HG03432 (cell line): ENCODE data around the gene PNPLA7.
"Not testable (repeated sequence)": the region's sequence is repeated elsewhere in the genome, so short reads cannot be mapped to it uniquely, and the experiment has no call there.

ENCODE experiments used
- ATAC-seq: cut with Tn5 transposase; IDR thresholded peaks from one replicate; pipeline ENCODE4 v1.9.1; 2021; ENCODE audit warnings: mild to moderate bottlenecking, moderate library complexity; ENCODE audit not compliant: unreplicated experiment

PNPLA7 gene

DNA sequence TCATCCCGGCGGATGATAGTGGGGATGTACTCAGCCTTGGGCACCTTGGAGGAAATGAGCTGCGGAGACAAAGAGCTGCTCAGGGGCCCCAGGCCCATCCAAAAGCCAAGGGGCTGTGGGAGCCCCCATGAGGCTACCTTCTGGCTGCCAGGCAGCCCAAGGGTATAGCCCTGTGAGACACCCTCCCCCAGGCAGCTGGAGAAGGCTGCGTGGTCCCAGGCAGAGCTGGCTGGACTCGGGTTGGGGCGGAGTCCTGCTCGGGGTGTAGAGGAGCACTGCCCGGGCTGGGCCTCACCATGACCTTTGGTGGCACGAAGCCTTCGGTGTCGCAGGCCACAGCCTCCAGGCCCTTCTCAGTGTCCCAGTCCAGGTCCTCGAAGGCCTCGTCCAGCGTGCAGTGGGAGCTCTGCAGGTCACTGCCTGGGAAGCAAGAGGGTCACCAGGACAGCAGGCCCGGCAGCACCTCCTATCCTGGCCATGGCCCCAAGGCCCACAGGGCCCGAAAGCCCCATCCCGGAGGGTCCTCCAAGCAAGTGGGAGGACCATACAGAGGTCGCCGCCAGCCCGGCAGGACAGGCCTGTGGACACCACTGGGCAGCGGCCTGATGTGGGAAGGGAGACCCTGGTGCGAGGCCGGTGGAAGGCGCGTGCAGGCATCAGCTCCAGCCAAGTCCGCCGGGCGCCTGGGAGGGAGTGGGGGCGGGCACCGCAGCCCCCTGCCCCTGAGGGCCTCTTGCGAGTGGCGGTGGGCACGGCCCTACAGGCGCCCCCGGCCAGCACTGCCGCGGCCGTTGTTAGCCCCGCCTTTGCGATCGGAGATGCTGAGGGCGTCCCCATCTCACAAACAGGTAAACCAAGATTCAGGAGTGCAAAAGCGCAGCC lies 97.2 kb downstream of the PNPLA7 start:
- no peak for ATAC-seq

DNA sequence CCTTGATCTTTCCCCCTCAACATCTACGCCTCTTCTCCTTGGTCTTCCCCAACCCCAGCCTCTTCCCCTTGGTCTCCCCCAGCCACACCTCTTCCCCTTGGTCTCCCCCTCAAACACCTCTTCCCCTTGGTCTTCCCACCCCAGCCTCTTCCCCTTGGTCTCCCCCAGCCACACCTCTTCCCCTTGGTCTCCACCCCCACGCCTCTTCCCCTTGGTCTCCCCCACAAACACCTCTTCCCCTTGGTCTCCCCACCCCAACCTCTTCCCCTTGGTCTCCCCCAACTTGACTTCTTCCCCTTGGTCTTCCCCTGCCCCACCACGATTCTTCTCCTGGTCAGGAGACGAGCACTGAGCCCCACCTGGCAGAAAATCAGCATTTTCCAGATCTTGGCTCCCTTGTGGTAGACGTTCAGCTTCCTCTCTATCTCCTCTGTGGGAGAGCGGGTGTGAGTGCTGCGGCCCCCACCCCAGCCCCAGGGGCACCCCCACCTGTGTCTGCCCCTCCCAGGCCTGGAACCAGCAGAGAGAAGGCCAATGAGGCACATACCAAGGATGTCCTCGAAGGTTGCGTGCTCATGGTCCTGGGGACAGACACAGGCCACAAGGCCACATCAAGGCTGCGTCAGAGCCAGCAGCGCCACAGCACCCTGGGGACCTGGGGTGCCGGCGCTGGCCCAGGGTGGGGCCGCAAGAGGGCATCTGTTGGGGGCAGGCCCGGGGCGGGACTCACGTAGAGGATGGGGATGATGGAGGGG lies 98.0 kb downstream of the PNPLA7 start:
- ATAC-seq, result no peak

DNA sequence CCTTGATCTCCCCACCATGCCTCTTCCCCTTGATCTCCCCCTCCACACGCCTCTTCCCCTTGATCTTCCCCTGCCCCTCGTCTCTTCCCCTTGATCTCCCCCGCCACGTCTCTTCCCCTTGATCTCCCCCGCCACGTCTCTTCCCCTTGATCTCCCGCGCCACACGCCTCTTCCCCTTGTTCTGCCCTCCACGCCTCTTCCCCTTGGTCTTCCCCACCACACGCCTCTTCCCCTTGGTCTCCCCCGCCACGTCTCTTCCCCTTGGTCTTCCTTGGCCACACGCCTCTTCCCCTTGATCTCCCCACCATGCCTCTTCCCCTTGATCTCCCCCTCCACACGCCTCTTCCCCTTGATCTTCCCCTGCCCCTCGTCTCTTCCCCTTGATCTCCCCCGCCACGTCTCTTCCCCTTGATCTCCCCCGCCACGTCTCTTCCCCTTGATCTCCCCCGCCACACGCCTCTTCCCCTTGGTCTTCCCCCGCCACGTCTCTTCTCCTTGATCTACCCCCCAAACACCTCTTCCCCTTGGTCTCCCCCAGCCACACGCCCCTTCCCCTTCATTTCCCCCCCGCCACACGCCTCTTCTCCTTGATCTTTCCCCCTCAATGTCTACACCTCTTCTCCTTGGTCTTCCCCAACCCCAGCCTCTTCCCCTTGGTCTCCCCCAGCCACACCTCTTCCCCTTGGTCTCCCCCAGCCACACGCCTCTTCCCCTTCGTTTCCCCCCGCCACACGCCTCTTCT lies 98.8 kb downstream of the PNPLA7 start:
- ATAC-seq, result not testable (repeated sequence)

GRCh38 chr9:137450539-137451222 lies 99.5 kb downstream of the PNPLA7 start:
- not testable (repeated sequence) for ATAC-seq

- ATAC-seq, result no peak
Observed at GRCh38 chr9:137449931-137450538, 100.2 kb downstream of the PNPLA7 start.

GRCh38 chr9:137449081-137449844 lies 100.9 kb downstream of the PNPLA7 start:
- ATAC-seq, result no peak

DNA sequence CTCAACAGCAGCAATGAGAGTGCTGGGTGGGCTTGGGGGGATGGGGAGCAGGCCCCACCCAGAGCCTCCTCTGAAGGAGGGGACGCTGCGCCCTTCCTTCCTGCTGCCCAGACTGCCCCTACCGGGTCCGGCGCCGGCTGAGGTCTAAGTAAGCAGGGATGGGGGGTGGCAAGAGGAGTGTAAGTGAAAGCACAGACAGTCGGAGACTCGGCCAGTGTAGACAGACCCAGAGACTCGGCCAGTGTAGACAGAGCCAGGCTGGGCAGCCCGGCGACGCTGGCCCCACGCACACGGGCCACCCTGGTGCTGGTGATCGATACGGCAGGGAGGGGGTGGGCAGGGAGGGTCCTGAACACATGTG lies 101.6 kb downstream of the PNPLA7 start:
- no peak for ATAC-seq

DNA sequence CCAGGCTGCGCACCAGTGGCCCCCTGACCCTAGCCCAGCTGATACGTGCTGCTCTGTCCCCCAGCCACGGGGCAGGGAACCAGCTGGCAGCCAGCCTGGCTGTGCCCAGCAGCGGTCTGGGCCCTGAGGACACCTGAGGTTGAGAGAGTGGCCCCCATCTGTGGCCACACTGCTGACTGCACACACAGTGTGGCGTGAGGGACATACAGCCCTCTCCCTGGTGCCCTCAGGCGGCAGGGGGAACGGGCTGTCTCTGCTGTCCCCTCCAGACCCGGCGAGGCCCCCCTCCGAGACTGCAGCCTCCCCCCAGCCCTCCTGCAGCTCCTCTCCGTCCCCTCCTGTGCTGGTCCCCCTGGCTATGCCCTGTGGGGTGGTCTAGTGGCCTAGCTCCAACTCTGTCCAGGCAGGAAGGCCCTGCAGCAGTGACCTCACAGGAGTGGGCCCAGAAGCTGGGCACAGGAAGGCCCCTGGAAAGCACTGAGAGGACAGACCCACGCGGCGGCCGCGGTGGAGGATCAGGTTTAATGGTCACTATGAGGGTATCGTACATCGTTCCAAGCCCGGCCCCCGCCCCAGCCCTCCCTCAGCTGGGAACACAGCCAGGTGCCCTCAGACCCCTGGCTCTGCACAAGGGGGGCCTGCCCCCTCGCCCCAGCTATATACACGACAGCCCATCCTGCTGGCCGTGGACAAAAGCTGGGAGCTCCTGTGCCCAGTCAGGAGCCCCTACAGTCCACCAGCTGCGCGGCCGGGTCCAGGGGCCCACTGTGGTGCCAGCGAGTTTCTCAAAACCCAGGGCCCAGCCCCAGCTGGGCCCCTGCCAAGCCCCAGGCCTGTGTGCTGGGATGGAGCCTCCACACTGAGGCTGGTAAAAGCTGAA lies 102.2 kb downstream of the PNPLA7 start:
- no peak for ATAC-seq

GRCh38 chr9:137446851-137447471 lies 103.2 kb downstream of the PNPLA7 start:
- no peak for ATAC-seq

- ATAC-seq, result no peak
Observed at GRCh38 chr9:137445930-137446431, 104.2 kb downstream of the PNPLA7 start.

GRCh38 chr9:137445275-137445807 lies 104.9 kb downstream of the PNPLA7 start:
- peak; percentile 59 for ATAC-seq

DNA sequence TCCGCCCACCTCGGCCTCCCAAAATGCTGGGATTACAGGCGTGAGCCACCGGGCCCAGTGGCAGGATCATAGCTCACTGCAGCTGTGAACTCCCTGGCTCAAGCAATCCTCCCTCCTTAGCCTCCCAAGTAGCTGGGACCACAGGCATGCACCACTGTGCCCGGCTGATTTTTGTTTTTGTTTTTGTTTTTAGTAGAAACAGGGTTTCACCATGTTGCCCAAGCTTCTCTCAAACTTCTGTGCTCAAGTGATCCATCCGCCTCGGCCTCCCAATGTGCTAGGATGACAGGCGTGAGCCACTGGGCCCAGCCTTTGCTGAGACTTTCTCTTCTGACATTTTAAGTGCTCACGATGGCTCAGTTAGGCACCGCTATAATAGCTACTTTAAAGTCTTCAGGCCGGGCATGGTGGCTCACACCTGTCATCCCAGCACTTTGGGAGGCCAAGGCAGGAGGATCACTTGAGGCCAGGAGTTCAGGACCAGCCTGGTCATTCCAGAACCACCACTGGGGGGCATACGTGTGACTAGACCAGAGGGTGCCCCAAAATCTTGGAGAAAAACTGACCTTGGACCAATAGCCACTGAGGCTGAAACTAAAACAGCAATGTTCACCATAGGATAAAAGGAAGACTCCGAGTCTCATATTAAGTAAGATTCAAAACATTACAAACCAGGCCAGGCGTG lies 106.0 kb downstream of the PNPLA7 start:
- no peak for ATAC-seq

GRCh38 chr9:137441935-137442321 lies 108.3 kb downstream of the PNPLA7 start:
- ATAC-seq, result no peak

DNA sequence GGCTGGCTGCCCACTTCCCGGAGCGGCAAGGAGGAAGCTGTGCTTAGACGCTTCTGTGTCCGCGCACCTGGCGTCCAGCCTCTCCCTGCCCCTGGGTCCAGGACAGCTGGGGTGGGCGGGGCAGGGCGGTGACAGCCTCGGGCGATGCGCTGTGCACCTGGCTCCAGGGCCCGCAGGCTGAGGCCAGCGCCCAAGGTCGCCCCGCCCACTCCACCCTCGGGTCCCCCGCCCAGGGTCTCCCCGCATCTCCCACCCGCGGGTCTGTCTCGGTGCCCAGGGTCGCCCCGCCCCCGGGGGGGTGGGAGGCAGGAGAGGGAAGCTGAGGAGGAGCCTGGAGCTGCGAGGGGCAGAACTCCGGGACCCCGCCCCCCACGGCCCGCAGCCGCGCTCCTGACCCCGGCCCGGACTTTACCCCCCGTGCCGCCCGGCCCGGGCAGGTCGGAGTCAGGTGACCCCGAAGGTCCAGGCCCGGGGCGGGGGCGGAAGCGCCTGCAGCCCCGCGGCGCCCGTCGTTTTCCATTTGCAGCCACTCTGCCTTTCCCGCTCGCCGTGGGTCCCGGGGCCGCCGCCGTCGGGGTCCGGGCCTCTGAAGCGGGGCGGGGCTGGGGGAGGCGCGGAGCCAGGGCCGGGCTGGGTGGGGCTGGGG lies 108.8 kb downstream of the PNPLA7 start, which contains the start of gene ENTPD8:
TSS of gene ENTPD8 (minus strand) at position 69 of the 646 bp plus-strand sequence. CDS start 3,072 bp downstream, outside the sequence.
- ATAC-seq, result no peak

- ATAC-seq, result no peak
Observed at GRCh38 chr9:137439158-137439714, 111.0 kb downstream of the PNPLA7 start.

DNA sequence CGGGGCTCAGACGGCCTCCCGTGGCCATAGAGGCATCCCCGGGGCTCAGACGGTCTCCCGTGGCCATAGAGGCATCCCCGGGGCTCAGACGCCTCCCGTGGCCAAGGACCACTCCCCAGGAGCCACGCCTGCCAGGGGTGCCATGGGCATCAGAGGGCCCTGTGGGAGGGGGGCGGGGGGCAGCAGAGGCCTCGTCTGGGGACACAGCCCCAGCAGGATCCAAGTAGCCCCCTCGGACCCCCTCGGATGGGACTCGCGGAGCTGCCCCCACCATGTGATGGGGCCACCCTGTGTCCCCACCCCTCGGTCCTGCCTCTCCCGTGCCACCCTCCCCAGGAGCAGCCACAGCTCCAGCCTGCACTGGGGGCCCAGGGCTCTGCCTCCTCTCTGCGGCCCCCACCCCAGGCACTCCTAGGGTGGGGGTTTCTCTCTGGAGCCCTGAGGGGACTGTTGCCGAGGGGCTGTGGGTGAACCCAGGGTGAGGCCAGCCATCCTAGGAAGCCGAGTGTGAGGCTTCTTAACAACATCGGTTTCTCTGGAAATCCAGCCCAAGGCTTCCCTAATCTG lies 111.5 kb downstream of the PNPLA7 start:
- ATAC-seq, result no peak
